Caco-2 (cell line): Measurements from ENCODE around the gene HIRA. TPM values are rescaled to one million over a fixed set of nuclear protein-coding genes. Genes with fewer than 3 reads are reported as not detected.

ENCODE experiments used
- BruUV-seq: library from RNA; stranded (reverse); fragments of 400-500 nt; replicated peaks from 2 replicates; lab custom pipeline; 2021; lab: Mats Ljungman, UMichigan
- CTCF ChIA-PET: fragments of 300-600 bp; sonication (Branson Sonifier 250); formaldehyde crosslinking; loops from one replicate; lab custom pipeline; 2022; ENCODE audit warnings: antibody characterized with exemption; lab: Charles Lee
- POLR2A ChIA-PET: fragments of 300-600 bp; sonication (Branson Sonifier 250); formaldehyde crosslinking; loops from one replicate; lab custom pipeline; 2022; ENCODE audit warnings: antibody characterized with exemption; lab: Charles Lee
- DNase-seq, 2 experiments: peaks; one replicate each; pipeline versions ENCODE4 v3.0.0 to v3.0.0-alpha.2; 2020 to 2022
- H3K27me3 ChIP-seq: replicated peaks from 2 replicates; pipeline ENCODE4 v1.6.0; 2011; ENCODE audit warnings: low read length; ENCODE audit not compliant: control insufficient read depth, insufficient read depth
- H3K36me3 ChIP-seq: 2 replicates; pipeline ENCODE4 v1.5.1; 2011; ENCODE audit warnings: low read length; ENCODE audit not compliant: control insufficient read depth, insufficient read depth
- H3K4me1 ChIP-seq: fragments of 250-450 bp; sonication (Bioruptor Pico); 2 replicates; pipeline ENCODE4 v1.5.1; 2020; ENCODE audit warnings: mild to moderate bottlenecking
- H3K4me3 ChIP-seq: 2 replicates; pipeline ENCODE4 v1.5.1; 2011; ENCODE audit warnings: low read depth, mild to moderate bottlenecking, control low read depth, low read length
- H3K9me3 ChIP-seq: fragments of 250-450 bp; sonication (Bioruptor Pico); 2 replicates; pipeline ENCODE4 v1.5.1; 2020; ENCODE audit warnings: mild to moderate bottlenecking, moderate library complexity
- H3K27ac Mint-ChIP-seq: one replicate; pipeline ENCODE4 v1.8.0; 2022; ENCODE audit warnings: mixed read lengths; ENCODE audit not compliant: unreplicated experiment
- H3K27me3 Mint-ChIP-seq: one replicate; pipeline ENCODE4 v1.8.0; 2022; ENCODE audit warnings: mixed read lengths; ENCODE audit not compliant: insufficient read depth, unreplicated experiment
- H3K36me3 Mint-ChIP-seq: one replicate; pipeline ENCODE4 v1.8.0; 2022; ENCODE audit warnings: mild to moderate bottlenecking, mixed read lengths; ENCODE audit not compliant: insufficient read depth, unreplicated experiment
- H3K4me1 Mint-ChIP-seq: one replicate; pipeline ENCODE4 v1.8.0; 2022; ENCODE audit warnings: low read depth, mixed read lengths; ENCODE audit not compliant: unreplicated experiment
- H3K4me3 Mint-ChIP-seq: one replicate; pipeline ENCODE4 v1.8.0; 2022; ENCODE audit warnings: mild to moderate bottlenecking, moderate library complexity, mixed read lengths; ENCODE audit not compliant: unreplicated experiment
- H3K9me3 Mint-ChIP-seq: one replicate; pipeline ENCODE4 v1.8.0; 2022; ENCODE audit warnings: mixed read lengths; ENCODE audit not compliant: unreplicated experiment
- intact Hi-C: fragments of 100-400 bp; cut with micrococcal nuclease; formaldehyde crosslinking; loops from one replicate; pipeline ENCODE4 v1.10.0; 2022; ENCODE audit not compliant: unreplicated experiment
- total RNA-seq: library from RNA; stranded (reverse); gene quantifications from 2 replicates; pipeline ENCODE4 v1.2.3, GENCODE V29; 2022
- TF ChIP-seq, protein P1 (sequence below), 2 experiments: fragments of 200-600 bp in 1 of 2; IDR thresholded peaks; 1 replicate in 1 of 2; 2 replicates in 1 of 2; pipeline versions ENCODE4 v1.5.1 to v1.8.0; 2011 to 2022; ENCODE audit warnings: antibody characterized with exemption in 1 of 2, control low read depth in 1 of 2, inconsistent platforms in 1 of 2, low read depth in 1 of 2, low read length in 1 of 2, mild to moderate bottlenecking in 1 of 2, moderate library complexity in 1 of 2; ENCODE audit not compliant: insufficient read depth in 1 of 2, severe bottlenecking in 1 of 2, unreplicated experiment in 1 of 2

The HIRA gene
- total RNA-seq, 1 experiment from 2014 or later, result 60.1 TPM

GRCh38 chr22:19344420-19344819 lies 87.1 kb downstream of the HIRA start:
- no peak for DNase-seq
- Mint-ChIP-seq H3K4me3 (no peak overlapping the region), H3K27me3 (no peaks in the 10 kb centered on the region), H3K9me3 (peaks cover 14% of the 10 kb centered on the region), H3K27ac (no peak overlapping the region), H3K4me1 (no peaks in the 10 kb centered on the region), H3K36me3 (peaks cover 80% of the 10 kb centered on the region)
- Histone ChIP-seq H3K9me3 (0 out of 2 replicates have a peak, but pooled peaks cover 3% of the 10 kb centered on the region), H3K27me3 (no peaks in the 10 kb centered on the region), H3K4me1 (no peaks in the 10 kb centered on the region), H3K36me3 (no peaks in the 10 kb centered on the region), H3K4me3 (no peak overlapping the region)
- TF ChIP-seq, protein P1, sequence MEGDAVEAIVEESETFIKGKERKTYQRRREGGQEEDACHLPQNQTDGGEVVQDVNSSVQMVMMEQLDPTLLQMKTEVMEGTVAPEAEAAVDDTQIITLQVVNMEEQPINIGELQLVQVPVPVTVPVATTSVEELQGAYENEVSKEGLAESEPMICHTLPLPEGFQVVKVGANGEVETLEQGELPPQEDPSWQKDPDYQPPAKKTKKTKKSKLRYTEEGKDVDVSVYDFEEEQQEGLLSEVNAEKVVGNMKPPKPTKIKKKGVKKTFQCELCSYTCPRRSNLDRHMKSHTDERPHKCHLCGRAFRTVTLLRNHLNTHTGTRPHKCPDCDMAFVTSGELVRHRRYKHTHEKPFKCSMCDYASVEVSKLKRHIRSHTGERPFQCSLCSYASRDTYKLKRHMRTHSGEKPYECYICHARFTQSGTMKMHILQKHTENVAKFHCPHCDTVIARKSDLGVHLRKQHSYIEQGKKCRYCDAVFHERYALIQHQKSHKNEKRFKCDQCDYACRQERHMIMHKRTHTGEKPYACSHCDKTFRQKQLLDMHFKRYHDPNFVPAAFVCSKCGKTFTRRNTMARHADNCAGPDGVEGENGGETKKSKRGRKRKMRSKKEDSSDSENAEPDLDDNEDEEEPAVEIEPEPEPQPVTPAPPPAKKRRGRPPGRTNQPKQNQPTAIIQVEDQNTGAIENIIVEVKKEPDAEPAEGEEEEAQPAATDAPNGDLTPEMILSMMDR (IDR thresholded peaks at IDR 0.05; ENCODE audit: insufficient read depth in 1 of 2, low read depth in 1 of 2, low read length in 1 of 2, severe bottlenecking in 1 of 2, unreplicated experiment in 1 of 2), result no peak
- BruUV-seq, result no TSS peak
- intact Hi-C loops, result loop anchor here (5.0 kb wide), 1 partner anchor 167 kb away; the partner anchor contains the start of gene SLC25A1
- CTCF ChIA-PET, result no interaction called here
- POLR2A ChIA-PET, result no interaction called here

- no peaks in the 10 kb centered on the region for H3K4me1 ChIP-seq
- no peak overlapping the region for H3K4me3 Mint-ChIP-seq
- H3K36me3 Mint-ChIP-seq, result peaks cover 80% of the 10 kb centered on the region
- no peaks in the 10 kb centered on the region for H3K4me1 Mint-ChIP-seq
- DNase-seq, result no peak
- TF ChIP-seq, protein P1 (IDR thresholded peaks at IDR 0.05; ENCODE audit: insufficient read depth in 1 of 2, low read depth in 1 of 2, low read length in 1 of 2, severe bottlenecking in 1 of 2, unreplicated experiment in 1 of 2), result no peak
- no peak overlapping the region for H3K27ac Mint-ChIP-seq
- intact Hi-C loops, result loop anchor here (5.0 kb wide), 1 partner anchor 166 kb away; the partner anchor contains the start of gene SLC25A1
- H3K27me3 Mint-ChIP-seq, result no peaks in the 10 kb centered on the region
- 0 out of 2 replicates have a peak, but pooled peaks cover 3% of the 10 kb centered on the region for H3K9me3 ChIP-seq
- ChIA-PET POLR2A (no interaction called here), CTCF (no interaction called here)
- no peaks in the 10 kb centered on the region for H3K27me3 ChIP-seq
- H3K36me3 ChIP-seq, result no peaks in the 10 kb centered on the region
- H3K9me3 Mint-ChIP-seq, result peaks cover 14% of the 10 kb centered on the region
- no peak overlapping the region for H3K4me3 ChIP-seq
- BruUV-seq, result no TSS peak
These were observed 88.1 kb downstream of the HIRA start for GRCh38 chr22:19343470-19343869.

- intact Hi-C loops, result loop anchor here (5.0 kb wide), 1 partner anchor 164 kb away; the partner anchor contains the start of gene SLC25A1
- peaks cover 90% of the 10 kb centered on the region for H3K36me3 Mint-ChIP-seq
- ChIA-PET POLR2A (no interaction called here), CTCF (no interaction called here)
- H3K4me3 ChIP-seq, result no peak overlapping the region
- 0 out of 2 replicates have a peak, but pooled peaks cover 3% of the 10 kb centered on the region for H3K9me3 ChIP-seq
- H3K27ac Mint-ChIP-seq, result no peak overlapping the region
- no peak overlapping the region for H3K4me3 Mint-ChIP-seq
- no peak for DNase-seq
- H3K4me1 ChIP-seq, result no peaks in the 10 kb centered on the region
- H3K9me3 Mint-ChIP-seq, result peaks cover 11% of the 10 kb centered on the region
- no peaks in the 10 kb centered on the region for H3K27me3 ChIP-seq
- H3K4me1 Mint-ChIP-seq, result no peaks in the 10 kb centered on the region
- TF ChIP-seq, protein P1 (IDR thresholded peaks at IDR 0.05; ENCODE audit: insufficient read depth in 1 of 2, low read depth in 1 of 2, low read length in 1 of 2, severe bottlenecking in 1 of 2, unreplicated experiment in 1 of 2), result no peak
- no peaks in the 10 kb centered on the region for H3K27me3 Mint-ChIP-seq
- no TSS peak for BruUV-seq
- H3K36me3 ChIP-seq, result peaks cover 2% of the 10 kb centered on the region; the same call in 1 of the 2 replicates
These were observed 90.0 kb downstream of the HIRA start for GRCh38 chr22:19341500-19341899.
